Hematopoietic multipotent progenitor cell treated with erythropoietin and hydrocortisone succinate and interleukin-3 and kit ligand, for 15 days (in vitro differentiated cells): ENCODE data around the gene AKT3.
"Not testable (repeated sequence)": the region's sequence is repeated elsewhere in the genome, so short reads cannot be mapped to it uniquely, and the experiment has no call there.

Experiments used
- DNase-seq: peaks from one replicate; pipeline ENCODE4 v3.0.0-alpha.2; 2015; ENCODE audit warnings: low spot score

AKT3 gene

GRCh38 chr1:243693800-243694199 lies 156.2 kb downstream of the AKT3 start:
- no peak for DNase-seq

- no peak for DNase-seq
These were observed 163.9 kb downstream of the AKT3 start for GRCh38 chr1:243686159-243686558.

DNA sequence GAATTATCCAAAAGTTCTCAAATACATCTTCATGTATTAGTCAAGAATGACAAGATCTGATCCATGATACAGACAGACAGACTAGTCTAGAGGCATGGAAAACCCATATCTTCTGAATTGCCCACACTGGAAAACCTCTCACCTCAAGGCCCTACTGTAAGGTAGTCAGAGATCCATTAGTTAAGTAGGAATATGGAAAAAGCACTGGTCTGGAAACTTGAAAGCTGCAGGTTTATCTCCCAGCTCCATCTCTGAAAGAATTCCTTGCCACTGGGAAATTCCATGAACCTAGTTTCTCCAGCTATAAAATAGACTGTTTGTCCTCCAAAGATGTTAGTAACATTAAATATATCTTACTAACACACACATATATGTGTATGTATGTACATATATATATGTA lies 169.2 kb downstream of the AKT3 start:
- DNase-seq = no peak

- no peak for DNase-seq
These were observed 177.4 kb downstream of the AKT3 start for GRCh38 chr1:243672539-243673074.

DNA sequence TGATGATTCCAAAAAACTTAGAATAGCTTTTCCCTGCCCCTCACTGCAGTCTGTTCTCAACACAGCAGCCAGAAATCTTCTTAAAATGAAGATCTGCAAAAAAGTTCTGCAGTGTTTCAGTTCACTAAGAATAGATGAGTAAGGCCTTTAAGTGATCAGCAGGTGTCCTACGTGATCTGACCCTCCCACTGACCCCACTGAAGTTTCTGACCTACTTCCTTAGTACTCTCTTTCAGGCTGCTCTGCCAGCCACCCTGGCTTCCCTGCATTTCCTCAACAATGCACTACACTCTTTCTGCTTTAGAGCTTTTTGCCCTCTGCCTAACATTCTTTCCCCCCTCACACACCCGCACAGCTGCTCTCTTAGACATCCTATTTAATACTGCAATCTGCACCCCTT lies 182.5 kb downstream of the AKT3 start:
- DNase-seq = no peak

GRCh38 chr1:243667133-243667532 lies 182.9 kb downstream of the AKT3 start:
- no peak for DNase-seq

DNA sequence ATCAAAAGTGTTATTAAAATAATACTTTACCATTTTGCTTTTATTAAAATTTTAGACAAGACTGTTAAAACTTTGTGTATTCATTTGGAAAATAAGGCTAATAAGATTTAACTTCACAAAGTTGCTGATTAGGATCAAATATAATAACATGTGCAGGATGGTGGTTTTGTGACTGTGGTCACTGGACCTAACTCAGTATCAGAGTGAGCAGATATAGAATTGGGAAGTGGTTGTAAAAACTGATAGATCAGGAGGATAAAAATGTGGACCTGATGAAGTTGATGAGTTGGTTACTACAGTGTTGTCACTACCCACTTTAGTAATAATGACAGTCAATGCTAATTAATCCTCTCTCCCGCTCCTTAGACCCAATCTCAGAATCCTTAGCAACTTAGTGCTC lies 186.4 kb downstream of the AKT3 start:
- DNase-seq = no peak

DNA sequence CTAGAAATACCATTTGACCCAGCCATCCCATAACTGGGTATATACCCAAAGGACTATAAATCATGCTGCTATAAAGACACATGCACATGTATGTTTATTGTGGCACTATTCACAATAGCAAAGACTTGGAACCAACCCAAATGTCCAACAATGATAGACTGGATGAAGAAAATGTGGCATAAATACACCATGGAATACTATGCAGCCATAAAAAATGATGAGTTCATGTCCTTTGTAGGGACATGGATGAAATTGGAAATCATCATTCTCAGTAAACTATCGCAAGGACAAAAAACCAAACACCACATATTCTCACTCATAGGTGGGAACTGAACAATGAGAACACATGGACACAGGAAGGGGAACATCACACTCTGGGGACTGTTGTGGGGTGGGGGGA lies 187.9 kb downstream of the AKT3 start:
- not testable (repeated sequence) for DNase-seq

DNA sequence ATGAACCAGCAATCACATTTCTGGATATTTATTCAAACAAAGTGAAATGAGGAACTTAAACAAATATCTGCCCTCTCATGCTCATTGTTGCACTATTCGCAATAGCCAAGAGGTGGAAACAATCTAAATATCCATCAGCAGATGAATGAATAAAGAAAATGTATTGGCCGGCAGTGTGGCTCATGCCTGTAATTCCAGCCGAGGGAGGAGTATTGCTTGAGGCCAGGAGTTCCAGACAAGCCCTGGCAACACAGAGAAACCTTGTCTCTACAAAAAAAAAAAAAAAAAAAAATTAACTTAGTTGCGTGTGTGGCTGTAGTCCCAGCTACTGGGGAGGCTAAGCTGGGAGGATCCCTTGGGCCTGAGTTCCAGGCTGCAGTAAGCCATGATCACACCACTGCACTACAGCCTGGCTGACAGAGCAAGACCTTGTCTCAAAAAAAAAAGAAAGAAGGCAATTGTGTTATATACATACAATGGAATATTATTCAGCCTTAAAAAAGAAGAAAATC lies 191.4 kb downstream of the AKT3 start:
- no peak for DNase-seq

DNA sequence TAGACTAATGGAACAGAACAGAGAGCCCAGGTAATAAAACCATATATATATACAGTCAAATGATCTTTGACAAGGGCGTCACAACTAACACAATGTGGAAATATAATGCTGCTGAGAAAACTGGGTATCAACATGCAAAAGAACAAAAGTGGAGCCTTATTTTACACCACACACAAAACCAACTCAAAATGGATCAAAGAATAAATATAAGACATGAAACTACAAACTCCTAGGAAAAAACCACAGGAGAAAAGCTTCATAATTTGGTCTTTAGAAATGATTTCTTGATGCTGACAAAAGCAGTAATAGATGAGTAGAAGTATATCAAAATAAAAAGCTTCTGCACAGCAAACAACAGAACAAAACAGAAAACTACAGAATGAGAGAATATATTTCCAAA lies 192.2 kb downstream of the AKT3 start:
- no peak for DNase-seq

DNA sequence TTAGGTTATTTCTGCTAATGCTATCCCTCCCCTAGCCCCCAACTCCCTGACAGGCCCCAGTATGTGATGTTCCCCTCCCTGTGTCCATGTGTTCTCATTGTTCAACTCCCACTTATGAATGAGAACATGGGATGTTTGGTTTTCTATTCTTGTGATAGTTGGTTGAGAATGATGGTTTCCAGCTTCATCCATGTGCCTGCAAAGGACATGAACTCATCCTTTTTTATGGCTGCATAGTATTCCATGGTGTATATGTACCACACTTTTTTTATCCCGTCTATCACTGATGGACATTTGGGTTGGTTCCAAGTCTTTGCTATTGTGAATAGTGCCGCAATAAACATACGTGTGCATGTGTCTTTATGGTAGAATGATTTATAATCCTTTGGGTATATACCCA lies 200.5 kb downstream of the AKT3 start:
- DNase-seq = not testable (repeated sequence)

DNA sequence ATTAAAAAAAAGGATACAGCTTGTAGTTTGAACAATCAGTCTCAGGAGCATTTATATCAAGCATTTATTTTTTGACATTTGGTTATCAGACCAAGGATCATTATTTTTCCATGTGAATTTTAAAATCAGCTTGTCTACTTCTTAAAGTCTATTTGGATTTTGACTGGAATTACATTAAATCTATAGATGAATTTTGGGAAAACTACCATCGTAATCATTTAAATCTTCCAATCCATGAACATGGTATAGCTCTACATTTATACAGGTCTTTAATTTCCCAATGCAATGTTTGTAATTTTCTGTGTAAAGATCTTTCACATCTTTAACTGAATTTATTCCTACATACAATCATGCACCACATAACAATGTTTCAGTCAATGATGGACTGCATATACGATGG lies 203.2 kb downstream of the AKT3 start:
- DNase-seq = no peak

- DNase-seq = no peak
These were observed 204.8 kb downstream of the AKT3 start for GRCh38 chr1:243645281-243645680.

GRCh38 chr1:243642936-243643335 lies 207.1 kb downstream of the AKT3 start:
- DNase-seq = no peak

GRCh38 chr1:243639027-243639658 lies 210.9 kb downstream of the AKT3 start:
- DNase-seq = no peak

DNA sequence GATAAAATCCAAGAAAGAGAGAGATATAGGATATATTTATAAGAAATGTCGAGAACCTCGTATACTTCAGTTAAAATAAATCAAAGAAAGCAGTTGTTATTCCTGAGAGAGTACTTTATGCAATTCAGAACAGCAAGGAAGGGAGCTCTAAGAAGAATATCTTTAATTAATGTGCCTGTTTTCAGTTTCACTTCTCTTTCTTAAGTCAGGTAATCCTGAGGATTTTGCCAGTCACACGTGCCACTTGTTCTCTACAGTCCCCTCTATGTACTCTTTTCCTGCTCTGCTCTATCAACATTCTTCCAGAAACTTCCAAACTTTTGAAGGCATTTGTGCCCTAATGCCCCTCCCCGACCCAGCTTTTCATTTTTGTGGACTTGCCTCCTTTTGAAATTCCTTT lies 211.9 kb downstream of the AKT3 start:
- DNase-seq = no peak

DNA sequence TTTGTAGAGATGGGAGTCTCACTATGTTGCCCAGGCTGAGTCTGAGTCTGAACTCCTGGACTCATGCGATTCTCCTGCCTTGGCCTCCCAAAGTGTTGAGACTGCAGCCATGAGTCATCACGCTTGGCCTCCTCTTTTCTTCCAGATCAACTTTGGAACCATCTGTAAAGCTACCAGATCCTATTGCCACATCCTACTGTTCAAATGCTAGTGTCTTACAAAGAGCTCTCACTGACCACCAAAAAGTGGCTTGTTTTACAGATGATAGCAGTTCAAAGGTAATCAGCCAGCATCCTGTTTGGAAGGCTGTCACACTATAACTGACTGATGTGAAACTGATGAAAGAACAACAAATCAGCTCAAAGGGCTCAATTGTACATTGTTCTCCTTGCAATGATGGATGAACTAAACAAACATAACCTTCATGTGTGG lies 221.6 kb downstream of the AKT3 start:
- no peak for DNase-seq

- DNase-seq = no peak
These were observed 226.2 kb downstream of the AKT3 start for GRCh38 chr1:243623841-243624240.

DNA sequence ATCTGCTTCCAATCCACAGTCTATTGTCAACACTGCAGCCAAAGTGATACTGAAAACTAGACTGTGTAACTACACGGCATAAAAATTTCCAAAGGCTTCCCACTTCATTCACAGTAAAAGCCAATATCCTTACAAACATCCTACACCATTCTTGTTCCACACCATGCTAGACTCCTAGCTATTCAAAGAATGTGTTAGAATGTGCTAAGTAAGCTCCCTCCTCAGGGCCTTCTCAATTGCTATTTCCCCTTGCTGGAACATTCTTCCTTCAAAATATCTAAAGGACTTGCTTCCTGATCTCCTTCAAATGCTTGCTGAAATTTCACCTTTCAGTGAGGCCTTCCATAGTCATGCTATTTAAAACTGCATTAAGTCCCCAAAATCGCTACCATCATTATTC lies 228.1 kb downstream of the AKT3 start:
- no peak for DNase-seq

DNA sequence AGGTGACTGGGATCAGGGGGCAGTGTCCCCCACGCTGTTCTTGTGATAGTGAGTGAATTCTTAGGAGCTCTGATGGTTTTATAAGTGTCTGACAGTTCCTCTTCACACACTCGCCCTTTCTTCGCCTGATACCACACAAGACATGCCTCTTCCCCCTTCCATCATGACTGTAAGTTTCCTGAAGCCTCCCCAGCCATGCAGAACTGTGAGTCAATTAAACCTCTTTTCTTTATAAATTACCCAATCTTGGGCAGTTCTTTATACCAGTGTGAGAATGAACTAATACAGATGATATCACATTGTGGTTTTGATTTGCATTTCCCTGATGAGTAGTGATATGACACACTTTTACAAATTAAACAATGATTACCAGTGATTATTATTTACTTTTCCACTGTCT lies 229.9 kb downstream of the AKT3 start:
- DNase-seq = no peak

DNA sequence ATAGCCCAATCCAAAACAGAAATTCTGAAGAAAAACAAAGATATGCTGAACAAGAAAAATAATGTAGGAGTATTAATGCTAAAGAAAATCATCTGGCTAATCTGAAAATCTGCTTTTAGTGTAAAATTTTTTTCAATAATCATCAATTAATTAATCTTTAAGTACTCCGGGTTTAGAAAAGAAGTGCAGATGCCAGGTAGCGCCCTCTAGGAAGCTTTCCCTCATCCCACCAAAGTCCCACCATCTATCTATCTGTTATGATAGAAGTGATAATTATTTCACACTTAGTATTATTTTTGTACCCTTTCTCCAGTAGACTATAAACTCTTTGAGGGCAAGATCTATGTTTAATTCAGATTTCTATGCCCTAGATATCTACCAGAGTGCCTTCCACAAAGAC lies 240.3 kb downstream of the AKT3 start:
- DNase-seq = no peak

DNA sequence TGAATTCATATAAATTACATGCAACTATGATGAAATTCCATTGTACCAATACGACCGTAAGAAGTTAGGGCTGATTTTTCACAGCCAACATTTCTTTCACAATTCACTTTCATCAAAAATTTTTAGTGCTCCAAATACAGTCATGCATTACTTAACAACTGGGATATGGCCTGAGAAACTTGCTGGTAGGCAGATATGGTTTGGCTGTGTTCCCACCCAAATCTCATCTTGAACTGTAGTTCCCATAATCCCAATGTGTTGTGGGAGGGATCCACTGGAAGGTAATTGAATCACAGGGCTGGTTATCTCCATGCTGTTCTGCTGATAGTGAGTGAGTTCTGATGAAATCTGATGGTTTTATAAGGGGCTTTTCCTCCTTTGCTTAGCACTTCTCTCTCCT lies 244.4 kb downstream of the AKT3 start:
- no peak for DNase-seq

DNA sequence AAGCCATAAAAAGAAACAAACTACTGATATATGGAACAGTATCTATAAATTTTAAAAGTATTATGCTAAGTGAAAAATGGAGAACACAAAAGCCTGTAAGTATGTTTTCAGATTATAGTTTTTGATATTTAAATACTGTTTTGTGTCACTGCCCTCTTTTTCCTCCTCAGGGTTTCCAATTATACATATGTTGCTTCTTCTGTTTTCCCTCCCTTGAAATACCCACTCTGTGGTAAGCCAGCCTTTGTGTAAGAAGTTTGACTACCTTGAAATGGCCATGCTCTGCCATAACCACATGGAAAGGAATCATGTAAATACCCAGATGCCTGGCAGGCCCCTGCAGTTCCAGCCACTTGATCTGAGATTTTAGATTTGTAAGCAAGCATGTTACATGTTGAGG lies 248.3 kb downstream of the AKT3 start:
- DNase-seq = no peak

GRCh38 chr1:243598433-243598832 lies 251.6 kb downstream of the AKT3 start:
- DNase-seq = no peak
